Panc1 (cell line): ENCODE results near the gene KIZ. TPM values are rescaled to one million over a fixed set of nuclear protein-coding genes. Genes with fewer than 3 reads are reported as not detected.
"Not testable (repeated sequence)": the region's sequence is repeated elsewhere in the genome, so short reads cannot be mapped to it uniquely, and the experiment has no call there.

ENCODE experiments used
- ATAC-seq: fragments of 200-7000 bp; cut with Tn5 transposase; 2 replicates; pipeline ENCODE4 v1.9.1; 2020; ENCODE audit warnings: mild to moderate bottlenecking, moderate library complexity
- BruUV-seq: library from RNA; stranded (reverse); fragments of 400-500 nt; replicated peaks from 2 replicates; lab custom pipeline; 2021; lab: Mats Ljungman, UMichigan
- CTCF ChIA-PET: fragments of 300-600 bp; sonication (Branson Sonifier 250); formaldehyde crosslinking; loops from one replicate; lab custom pipeline; 2022; ENCODE audit warnings: antibody characterized with exemption; lab: Charles Lee
- POLR2A ChIA-PET: fragments of 300-600 bp; sonication (Branson Sonifier 250); formaldehyde crosslinking; loops from one replicate; lab custom pipeline; 2022; ENCODE audit warnings: antibody characterized with exemption; lab: Charles Lee
- DNase-seq: peaks from one replicate; pipeline ENCODE4 v3.0.0-alpha.2; 2010; ENCODE audit warnings: low read depth, low spot score
- H3K27ac ChIP-seq: 2 replicates; pipeline ENCODE4 v1.5.1; 2011; ENCODE audit warnings: mild to moderate bottlenecking, low read length, inconsistent platforms
- H3K27me3 ChIP-seq: fragments of 200-500 bp; sonication (Bioruptor generic); 2 replicates; pipeline ENCODE4 v1.6.0; 2014; ENCODE audit warnings: low read length, inconsistent platforms; ENCODE audit not compliant: control insufficient read depth, insufficient read depth
- H3K36me3 ChIP-seq: fragments of 200-500 bp; sonication (Bioruptor generic); 2 replicates; pipeline ENCODE4 v1.5.1; 2014; ENCODE audit warnings: inconsistent platforms, mild to moderate bottlenecking, low read length, moderate library complexity; ENCODE audit not compliant: control insufficient read depth, insufficient read depth
- H3K4me1 ChIP-seq: 2 replicates; pipeline ENCODE4 v1.5.1; 2011; ENCODE audit warnings: inconsistent platforms, mild to moderate bottlenecking, low read length, moderate library complexity; ENCODE audit not compliant: control insufficient read depth, insufficient read depth
- H3K4me3 ChIP-seq, 2 experiments: 2 replicates each; pipeline ENCODE4 v1.5.1; 2011 to 2012; ENCODE audit warnings: low read depth in 2 of 2, low read length in 2 of 2, mild to moderate bottlenecking in 2 of 2, inconsistent platforms in 1 of 2, moderate library complexity in 1 of 2
- H3K9me3 ChIP-seq: fragments of 200-500 bp; sonication (Bioruptor generic); 2 replicates; pipeline ENCODE4 v1.5.1; 2014; ENCODE audit warnings: low read depth, mild to moderate bottlenecking, inconsistent platforms, low read length, moderate library complexity; ENCODE audit not compliant: control insufficient read depth, insufficient read depth
- CTCF ChIP-seq: fragments of 450-650 bp; IDR thresholded peaks from 2 replicates; pipeline ENCODE4 v1.5.1; 2017; ENCODE audit warnings: mild to moderate bottlenecking
- POLR2AphosphoS5 ChIP-seq: IDR thresholded peaks from 2 replicates; pipeline ENCODE4 v1.6.1; 2012; ENCODE audit warnings: mild to moderate bottlenecking, low read depth, low read length, moderate library complexity
- REST ChIP-seq, 2 experiments: IDR thresholded peaks; 2 replicates each; pipeline ENCODE4 v1.6.1; 2011 to 2012; ENCODE audit warnings: low read depth in 2 of 2, control low read depth in 1 of 2, low read length in 1 of 2, mild to moderate bottlenecking in 1 of 2, moderate library complexity in 1 of 2; ENCODE audit not compliant: insufficient read depth in 1 of 2
- SIN3A ChIP-seq: IDR thresholded peaks from 2 replicates; pipeline ENCODE4 v1.6.1; 2012; ENCODE audit warnings: low read depth, mild to moderate bottlenecking, low read length, moderate library complexity, borderline replicate concordance; ENCODE audit not compliant: insufficient read depth
- TCF7L2 ChIP-seq: IDR thresholded peaks from 2 replicates; pipeline ENCODE4 v1.6.1; 2011; ENCODE audit warnings: mild to moderate bottlenecking, low read depth, low read length, inconsistent platforms
- in situ Hi-C: cut with HindIII; loops from 2 replicates; pipeline ENCODE4 v1.10.0; 2016; ENCODE audit warnings: low sequenced_read_pairs, low pct_unique_long_range_greater_than_20kb
- intact Hi-C: fragments of 100-400 bp; cut with micrococcal nuclease; formaldehyde crosslinking; loops from one replicate; pipeline ENCODE4 v1.10.0; 2022; ENCODE audit not compliant: unreplicated experiment
- total RNA-seq: library from RNA; stranded (reverse); gene quantifications from one replicate; pipeline ENCODE4 v1.2.1, GENCODE V29; 2021; ENCODE audit not compliant: unreplicated experiment

The KIZ gene
- total RNA-seq, 1 experiment from 2014 or later, result 6.5 TPM

GRCh38 chr20:21166801-21167200, 40.9 kb downstream of the KIZ start:
- in situ Hi-C loops, result no loop called here
- no peaks in the 10 kb centered on the region for H3K36me3 ChIP-seq
- ChIA-PET POLR2A (no interaction called here), CTCF (no interaction called here)
- TF ChIP-seq REST (IDR thresholded peaks at IDR 0.05; ENCODE audit: insufficient read depth in 1 of 2, low read depth in 2 of 2, low read length in 1 of 2) (no peak), TCF7L2 (no peak), CTCF (no peak), SIN3A (no peak), POLR2AphosphoS5 (no peak)
- H3K9me3 ChIP-seq, result no peaks in the 10 kb centered on the region
- intact Hi-C loops, result no loop called here
- no peak overlapping the region for H3K27ac ChIP-seq
- DNase-seq (no peak), ATAC-seq (no peak)
- no peaks in the 10 kb centered on the region for H3K27me3 ChIP-seq
- no peaks in the 10 kb centered on the region for H3K4me1 ChIP-seq
- BruUV-seq, result no TSS peak
- no peak overlapping the region for H3K4me3 ChIP-seq

- POLR2A ChIA-PET, result no interaction called here
- no peak overlapping the region for H3K27ac ChIP-seq
- BruUV-seq, result no TSS peak
- CTCF ChIA-PET, result no interaction called here
- H3K27me3 ChIP-seq, result no peaks in the 10 kb centered on the region
- ATAC-seq (no peak), DNase-seq (no peak)
- TF ChIP-seq POLR2AphosphoS5 (no peak), SIN3A (no peak), REST (IDR thresholded peaks at IDR 0.05; ENCODE audit: insufficient read depth in 1 of 2, low read depth in 2 of 2, low read length in 1 of 2) (no peak), TCF7L2 (no peak), CTCF (no peak)
- no peak overlapping the region for H3K4me3 ChIP-seq
- no peaks in the 10 kb centered on the region for H3K36me3 ChIP-seq
- H3K4me1 ChIP-seq, result no peaks in the 10 kb centered on the region
- H3K9me3 ChIP-seq, result no peaks in the 10 kb centered on the region
- intact Hi-C loops (no loop called here), in situ Hi-C loops (no loop called here)
Measured at GRCh38 chr20:21167261-21167660, 41.4 kb downstream of the KIZ start.

GRCh38 chr20:21168061-21168460, 42.2 kb downstream of the KIZ start:
- in situ Hi-C loops, H3K4me3 ChIP-seq, H3K27ac ChIP-seq, H3K9me3 ChIP-seq, intact Hi-C loops, BruUV-seq, ATAC-seq, H3K36me3 ChIP-seq, H3K27me3 ChIP-seq, CTCF ChIA-PET, DNase-seq, POLR2A ChIA-PET, H3K4me1 ChIP-seq: not testable (repeated sequence)
